Keratinocyte (primary cell): Measurements from ENCODE around the gene C3orf49. TPM values are rescaled to one million over a fixed set of nuclear protein-coding genes. Genes with fewer than 3 reads are reported as not detected.

ENCODE experiments used
- DNase-seq: peaks from one replicate; pipeline ENCODE4 v3.0.0-alpha.2; 2011; ENCODE audit warnings: low read depth, missing footprints, low spot score
- FAIRE-seq: peaks from 2 replicates; lab custom pipeline; 2011; peaks lifted over from hg19 to GRCh38; lab: Jason Lieb, UNC
- H2AFZ ChIP-seq: 2 replicates; pipeline ENCODE4 v1.6.0; 2012; ENCODE audit warnings: low read length, control low read depth, inconsistent platforms; ENCODE audit not compliant: control insufficient read depth
- H3K27ac ChIP-seq: 2 replicates; pipeline ENCODE4 v1.5.1; 2011; ENCODE audit warnings: low read length; ENCODE audit not compliant: control insufficient read depth, insufficient read depth
- H3K27me3 ChIP-seq: 3 replicates; pipeline ENCODE4 v1.6.0; 2011; ENCODE audit warnings: low read length; ENCODE audit not compliant: control insufficient read depth, insufficient read depth; ENCODE audit errors: extremely low read depth
- H3K36me3 ChIP-seq, 2 experiments: 2 replicates in 1 of 2; 3 replicates in 1 of 2; pipeline ENCODE4 v1.5.1; 2011; ENCODE audit warnings: low read length in 2 of 2, mild to moderate bottlenecking in 1 of 2; ENCODE audit not compliant: control insufficient read depth in 2 of 2, insufficient read depth in 2 of 2; ENCODE audit errors: extremely low read depth in 1 of 2
- H3K4me1 ChIP-seq: 3 replicates; pipeline ENCODE4 v1.5.1; 2011; ENCODE audit warnings: low read length; ENCODE audit not compliant: control insufficient read depth, insufficient read depth; ENCODE audit errors: extremely low read depth
- H3K4me2 ChIP-seq: 3 replicates; pipeline ENCODE4 v1.6.0; 2011; ENCODE audit warnings: low read depth, low read length; ENCODE audit not compliant: control insufficient read depth, insufficient read depth; ENCODE audit errors: extremely low read depth
- H3K4me3 ChIP-seq, 3 experiments: fragments of 200-600 bp in 1 of 3; sonication (generic) in 1 of 3; 2 replicates in 2 of 3; 3 replicates in 1 of 3; pipeline ENCODE4 v1.5.1; 2011 to 2016; ENCODE audit warnings: low read length in 3 of 3, mild to moderate bottlenecking in 3 of 3, control low read depth in 2 of 3, inconsistent platforms in 1 of 3, low read depth in 1 of 3, mixed read lengths in 1 of 3, mixed run types in 1 of 3, moderate library complexity in 1 of 3; ENCODE audit not compliant: control insufficient read depth in 2 of 3, insufficient read depth in 2 of 3; ENCODE audit errors: extremely low read depth in 1 of 3
- H3K79me2 ChIP-seq: 2 replicates; pipeline ENCODE4 v1.6.0; 2012; ENCODE audit warnings: low read length; ENCODE audit not compliant: control insufficient read depth, insufficient read depth
- H3K9ac ChIP-seq: 3 replicates; pipeline ENCODE4 v1.6.0; 2011; ENCODE audit warnings: low read length; ENCODE audit not compliant: control insufficient read depth, insufficient read depth; ENCODE audit errors: extremely low read depth
- H3K9me1 ChIP-seq: 3 replicates; pipeline ENCODE4 v1.6.0; 2011; ENCODE audit warnings: low read length; ENCODE audit not compliant: control insufficient read depth, insufficient read depth; ENCODE audit errors: extremely low read depth
- H3K9me3 ChIP-seq: 2 replicates; pipeline ENCODE4 v1.5.1; 2012; ENCODE audit warnings: low read depth, low read length; ENCODE audit not compliant: control insufficient read depth
- H4K20me1 ChIP-seq: 3 replicates; pipeline ENCODE4 v1.6.0; 2011; ENCODE audit warnings: low read length; ENCODE audit not compliant: control insufficient read depth, insufficient read depth; ENCODE audit errors: extremely low read depth
- EZH2 ChIP-seq: IDR thresholded peaks from one replicate; pipeline ENCODE4 v1.6.1; 2012; ENCODE audit warnings: inconsistent platforms, mild to moderate bottlenecking, low read length, moderate library complexity
- dilution Hi-C: fragments of 300-500 bp; cut with MboI; formaldehyde crosslinking; loops from one replicate; pipeline ENCODE4 v1.7.0; 2020; ENCODE audit warnings: low sequenced_read_pairs; ENCODE audit not compliant: extremely low pct_ligation_motif_present
- polyA plus RNA-seq, 5 experiments: library from polyadenylated mRNA; depleted of rRNA in 3 of 5; stranded (reverse) in 3 of 5; stranded (forward) in 1 of 5; unstranded in 1 of 5; fragments of >200 nt; gene quantifications; 1 replicate in 1 of 5; 2 replicates in 3 of 5; 3 replicates in 1 of 5; pipeline versions ENCODE4 v1.2.1 to v1.2.3, GENCODE V29; 2011 to 2012; ENCODE audit warnings: missing spikeins in 2 of 5, low read depth in 1 of 5, low replicate concordance in 1 of 5
- TF ChIP-seq, protein P1 (sequence below), 3 experiments: IDR thresholded peaks in 1 of 3; conservative IDR thresholded peaks in 1 of 3; optimal IDR thresholded peaks in 1 of 3; 2 replicates in 2 of 3; 3 replicates in 1 of 3; pipeline versions ENCODE3 to v1.5.1; 2011; ENCODE audit warnings: low read length in 3 of 3, mild to moderate bottlenecking in 3 of 3, moderate library complexity in 2 of 3, control low read depth in 1 of 3, inconsistent platforms in 1 of 3; ENCODE audit not compliant: insufficient read depth in 2 of 3; ENCODE audit errors: extremely low read depth in 1 of 3

Gene C3orf49
- polyA plus RNA-seq, 1 donor (not counting 4 experiments of a cell fraction or from before 2014, with no cell fraction given), result not detected

DNA sequence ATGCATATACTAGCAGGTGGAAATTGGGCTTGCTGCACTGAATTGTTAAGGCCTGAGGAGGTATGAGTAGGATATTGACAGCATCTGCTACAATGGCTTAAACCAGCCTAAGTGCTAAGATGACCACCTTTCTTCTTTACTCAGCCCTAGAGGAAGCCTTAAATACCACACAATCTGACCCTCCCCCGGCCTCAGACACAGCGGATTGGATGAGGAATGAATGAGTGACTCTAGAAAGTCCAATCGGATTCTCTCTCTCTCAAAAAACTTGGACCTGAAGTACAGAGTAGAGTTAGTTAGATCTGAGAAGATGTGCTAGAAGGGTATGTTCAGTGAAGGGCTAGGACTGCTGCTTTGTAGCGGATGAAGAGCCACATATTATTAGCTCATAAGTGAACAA is 39.9 kb upstream of the C3orf49 start:
- Histone ChIP-seq H3K4me3 (no peak overlapping the region), H3K36me3 (no peaks in the 10 kb centered on the region), H3K4me2 (no peak overlapping the region), H3K9me3 (no peaks in the 10 kb centered on the region), H3K9me1 (no peaks in the 10 kb centered on the region), H3K27me3 (no peaks in the 10 kb centered on the region), H4K20me1 (no peaks in the 10 kb centered on the region), H3K27ac (no peak overlapping the region), H3K9ac (no peak overlapping the region), H2AFZ (no peak overlapping the region), H3K4me1 (no peaks in the 10 kb centered on the region), H3K79me2 (no peaks in the 10 kb centered on the region)
- DNase-seq (no peak), FAIRE-seq (no peak)
- dilution Hi-C loops, result no loop called here
- TF ChIP-seq EZH2, result no peak
- TF ChIP-seq, protein P1, sequence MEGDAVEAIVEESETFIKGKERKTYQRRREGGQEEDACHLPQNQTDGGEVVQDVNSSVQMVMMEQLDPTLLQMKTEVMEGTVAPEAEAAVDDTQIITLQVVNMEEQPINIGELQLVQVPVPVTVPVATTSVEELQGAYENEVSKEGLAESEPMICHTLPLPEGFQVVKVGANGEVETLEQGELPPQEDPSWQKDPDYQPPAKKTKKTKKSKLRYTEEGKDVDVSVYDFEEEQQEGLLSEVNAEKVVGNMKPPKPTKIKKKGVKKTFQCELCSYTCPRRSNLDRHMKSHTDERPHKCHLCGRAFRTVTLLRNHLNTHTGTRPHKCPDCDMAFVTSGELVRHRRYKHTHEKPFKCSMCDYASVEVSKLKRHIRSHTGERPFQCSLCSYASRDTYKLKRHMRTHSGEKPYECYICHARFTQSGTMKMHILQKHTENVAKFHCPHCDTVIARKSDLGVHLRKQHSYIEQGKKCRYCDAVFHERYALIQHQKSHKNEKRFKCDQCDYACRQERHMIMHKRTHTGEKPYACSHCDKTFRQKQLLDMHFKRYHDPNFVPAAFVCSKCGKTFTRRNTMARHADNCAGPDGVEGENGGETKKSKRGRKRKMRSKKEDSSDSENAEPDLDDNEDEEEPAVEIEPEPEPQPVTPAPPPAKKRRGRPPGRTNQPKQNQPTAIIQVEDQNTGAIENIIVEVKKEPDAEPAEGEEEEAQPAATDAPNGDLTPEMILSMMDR (optimal IDR thresholded peaks at IDR 0.05 in 1 of 3, IDR thresholded peaks at IDR 0.05 in 1 of 3, conservative IDR thresholded peaks at IDR 0.05 in 1 of 3; ENCODE audit: extremely low read depth in 1 of 3, insufficient read depth in 2 of 3, low read length in 3 of 3), result no peak

DNA sequence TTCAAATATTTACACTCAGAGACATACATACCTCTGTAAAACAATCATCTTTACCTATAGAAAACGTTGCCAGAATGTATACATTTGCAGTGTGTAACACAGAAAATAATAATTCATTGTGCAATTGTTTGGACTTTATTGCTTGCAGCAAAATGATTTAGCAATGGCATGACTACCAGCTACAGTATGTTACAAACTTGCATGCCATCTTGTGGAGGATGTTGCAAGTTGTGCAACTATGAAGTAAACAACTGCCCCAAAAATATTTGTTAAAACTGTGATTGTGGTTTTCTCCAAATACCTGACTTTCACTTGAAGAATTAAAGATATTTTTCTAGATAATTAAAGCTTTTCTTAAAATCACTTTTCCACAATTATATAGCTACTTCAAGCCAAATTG is 27.1 kb upstream of the C3orf49 start:
- peak; percentile 9 for DNase-seq
- Histone ChIP-seq H3K27me3 (no peaks in the 10 kb centered on the region), H3K4me3 (no peak overlapping the region), H4K20me1 (no peaks in the 10 kb centered on the region), H3K4me1 (peaks cover 3% of the 10 kb centered on the region), H2AFZ (no peak overlapping the region), H3K27ac (no peak overlapping the region), H3K4me2 (no peak overlapping the region), H3K9me3 (no peaks in the 10 kb centered on the region), H3K79me2 (no peaks in the 10 kb centered on the region), H3K36me3 (no peaks in the 10 kb centered on the region), H3K9ac (no peak overlapping the region), H3K9me1 (no peaks in the 10 kb centered on the region)
- dilution Hi-C loops, result no loop called here
- peak; percentile 73 for FAIRE-seq
- no peak for TF ChIP-seq EZH2
- TF ChIP-seq, protein P1 (optimal IDR thresholded peaks at IDR 0.05 in 1 of 3, IDR thresholded peaks at IDR 0.05 in 1 of 3, conservative IDR thresholded peaks at IDR 0.05 in 1 of 3; ENCODE audit: extremely low read depth in 1 of 3, insufficient read depth in 2 of 3, low read length in 3 of 3), result peak; percentile 47 to 57 (median 51)
